NCI-H2171 treated with DMSO at 0.1 percent for 48 hours (cell line): ENCODE measurements around the gene ZBTB33.

Experiments
- DNase-seq: peaks from one replicate; lab custom pipeline; 2025; lab: John Stamatoyannopoulos, UW

ZBTB33 gene

DNA sequence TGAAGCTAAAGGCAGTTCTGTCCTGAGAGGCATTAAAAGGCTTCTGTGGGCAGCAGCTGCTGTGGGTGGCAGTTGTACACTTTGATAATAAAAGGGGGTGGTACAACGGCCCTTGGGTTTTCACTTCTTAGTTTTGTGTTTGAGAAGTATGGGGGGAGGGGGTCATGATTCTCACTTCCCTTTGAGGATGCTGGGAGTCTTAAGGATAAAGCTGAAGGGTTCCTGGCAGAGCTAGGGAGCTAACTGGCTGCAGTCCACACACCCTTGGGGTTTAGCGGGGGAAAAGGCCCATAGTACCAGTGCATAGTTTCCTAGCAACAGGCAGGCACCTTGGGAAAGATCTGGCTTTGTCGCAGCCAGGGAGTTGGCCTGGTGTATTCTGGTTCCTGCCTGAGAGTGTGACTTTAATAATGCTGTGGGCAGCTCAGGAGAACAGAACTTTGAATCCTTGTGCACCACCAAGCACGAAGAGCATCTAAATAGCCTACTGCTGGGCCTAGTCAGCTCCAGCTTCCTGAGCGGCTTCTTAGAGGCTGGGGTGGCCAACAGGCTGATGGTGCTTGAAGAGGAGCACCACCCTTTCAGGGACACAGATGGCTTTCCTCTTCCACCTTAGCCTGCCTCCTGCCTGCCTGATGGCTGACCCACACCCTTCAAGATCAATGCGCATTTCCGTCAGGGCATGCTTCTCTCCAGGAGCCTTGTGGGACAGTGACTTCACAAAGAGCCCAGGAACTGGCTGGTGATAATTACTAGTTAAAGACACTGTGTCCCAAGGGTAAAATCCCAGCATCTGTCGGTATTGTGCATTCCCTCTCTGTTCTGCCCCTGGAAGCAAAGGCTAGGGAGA is 12.5 kb downstream of the ZBTB33 start:
- peak; percentile 24 for DNase-seq

DNA sequence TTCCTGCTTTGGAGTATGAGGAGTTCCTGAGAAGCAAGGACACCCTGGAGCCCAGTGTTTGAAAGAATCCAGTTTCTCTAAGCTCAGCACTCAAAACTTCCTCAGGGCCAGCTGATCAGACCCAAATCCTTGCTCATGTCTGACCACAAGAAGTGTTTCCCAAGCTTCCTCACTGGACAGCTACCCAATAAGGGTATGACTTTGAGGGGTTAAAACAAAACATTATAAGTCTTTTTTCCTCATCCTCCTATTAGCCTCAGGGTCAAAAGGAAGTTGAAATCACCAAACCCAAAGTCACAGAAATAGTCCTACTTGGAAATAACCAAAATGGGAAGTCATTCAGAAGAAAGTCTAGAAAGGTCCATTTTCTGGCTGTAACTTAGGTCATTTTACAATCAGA is 13.7 kb downstream of the ZBTB33 start:
- no peak for DNase-seq

DNA sequence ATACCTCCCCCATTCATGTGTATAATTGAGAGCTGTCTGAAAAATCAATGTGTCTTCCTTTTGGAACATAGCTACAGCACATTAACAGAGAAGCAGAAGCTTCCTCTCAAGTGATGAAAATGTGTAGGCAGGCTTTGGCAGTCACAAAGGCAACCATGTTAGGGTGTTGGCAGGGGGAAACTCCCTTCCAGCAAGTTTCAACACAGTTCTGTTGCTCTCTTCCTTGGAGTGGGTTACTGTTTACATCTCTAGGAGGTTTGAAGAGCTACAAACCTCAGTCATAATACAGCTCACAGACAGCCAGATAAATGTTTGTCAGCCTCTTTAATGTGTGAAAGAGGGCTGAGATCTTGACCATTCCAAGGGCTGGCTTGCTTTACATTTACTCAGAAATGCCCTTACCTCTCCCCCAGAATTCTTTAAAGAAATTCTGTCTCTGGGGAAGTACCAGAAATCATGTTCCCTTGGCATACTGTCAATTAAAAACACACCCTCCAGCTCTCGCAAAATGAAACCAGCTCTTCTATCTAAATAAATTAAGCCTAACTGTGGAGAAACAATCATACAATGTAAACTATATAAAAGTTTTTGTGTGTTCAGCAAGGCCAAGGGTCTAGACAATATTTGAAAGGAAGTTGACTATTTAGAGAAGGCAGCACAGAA is 18.9 kb downstream of the ZBTB33 start:
- DNase-seq = no peak

DNA sequence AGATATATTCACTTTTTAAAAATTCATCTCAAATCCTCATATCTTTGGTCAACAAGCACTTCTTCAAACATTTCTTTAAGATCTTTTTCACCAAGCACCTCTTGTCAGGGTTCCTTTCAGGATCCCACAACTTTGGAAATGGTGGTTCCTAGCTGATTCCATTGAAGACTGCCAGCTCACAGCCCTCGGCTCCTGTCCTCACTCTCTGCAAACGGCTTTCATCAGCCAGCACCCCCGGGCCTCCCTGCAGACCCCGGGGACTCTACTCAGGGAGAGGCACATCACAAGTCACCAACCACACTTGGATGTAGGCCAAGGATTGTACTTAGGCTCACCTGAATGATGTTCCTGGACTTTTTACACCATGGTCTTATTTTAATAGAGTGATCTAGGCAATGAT is 20.0 kb downstream of the ZBTB33 start:
- no peak for DNase-seq

DNA sequence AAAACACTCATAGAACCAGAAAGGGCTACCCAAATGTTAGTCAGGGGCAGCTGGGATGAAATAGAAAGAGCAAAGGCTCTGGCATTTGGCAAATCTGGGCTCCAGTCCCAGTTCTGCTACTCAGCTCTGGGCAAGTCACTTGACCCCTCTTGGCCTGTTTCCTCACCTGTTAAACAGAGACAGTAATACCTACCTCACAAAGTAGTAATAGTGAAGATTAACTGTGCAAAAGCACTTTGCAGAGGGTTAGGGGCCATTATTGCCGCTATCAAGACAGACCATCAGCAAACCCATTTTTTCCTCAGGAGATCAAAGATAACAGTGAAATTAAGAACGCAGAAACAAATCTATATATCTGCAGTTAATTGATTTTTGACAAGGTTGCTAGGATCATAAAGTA is 20.6 kb downstream of the ZBTB33 start:
- DNase-seq = no peak

DNA sequence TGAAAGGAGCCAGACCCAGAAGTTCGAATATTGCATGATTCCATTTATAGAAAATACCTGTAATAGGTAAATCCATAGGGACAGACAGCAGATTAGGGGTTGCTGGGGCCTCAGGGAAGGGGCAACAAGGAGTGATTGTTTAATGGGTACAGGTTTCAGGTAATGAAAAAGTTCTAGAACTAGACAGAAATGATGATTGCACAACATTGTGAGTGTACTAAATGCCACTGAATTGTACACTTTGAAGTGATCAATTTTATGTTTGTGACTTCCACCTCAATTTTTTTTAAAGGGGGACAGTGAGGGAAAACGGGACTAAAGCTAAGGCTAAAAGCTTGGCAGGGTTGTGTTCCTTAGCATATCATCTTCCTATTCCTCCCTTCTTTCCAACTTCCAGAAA is 23.5 kb downstream of the ZBTB33 start:
- DNase-seq = no peak

DNA sequence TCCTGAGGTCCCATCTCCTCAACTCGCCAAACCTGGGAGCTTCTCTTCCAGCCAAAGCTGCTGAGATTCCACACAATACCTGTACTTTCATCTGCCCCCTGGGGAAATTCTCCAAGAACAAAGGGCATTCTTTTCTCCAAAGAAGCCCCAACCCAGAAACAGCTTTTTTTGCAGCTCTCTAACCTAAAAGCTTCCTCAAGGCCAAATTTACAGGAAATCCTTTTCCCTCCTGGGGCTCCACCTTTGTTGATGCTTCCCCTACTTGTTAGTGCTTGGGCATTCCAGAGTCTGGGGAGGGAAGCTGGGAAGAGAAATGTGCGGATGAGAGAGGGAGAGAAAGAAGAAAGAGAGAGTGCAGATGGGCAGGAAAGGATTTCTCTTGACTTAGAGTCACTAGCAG is 24.3 kb downstream of the ZBTB33 start:
- DNase-seq = no peak

DNA sequence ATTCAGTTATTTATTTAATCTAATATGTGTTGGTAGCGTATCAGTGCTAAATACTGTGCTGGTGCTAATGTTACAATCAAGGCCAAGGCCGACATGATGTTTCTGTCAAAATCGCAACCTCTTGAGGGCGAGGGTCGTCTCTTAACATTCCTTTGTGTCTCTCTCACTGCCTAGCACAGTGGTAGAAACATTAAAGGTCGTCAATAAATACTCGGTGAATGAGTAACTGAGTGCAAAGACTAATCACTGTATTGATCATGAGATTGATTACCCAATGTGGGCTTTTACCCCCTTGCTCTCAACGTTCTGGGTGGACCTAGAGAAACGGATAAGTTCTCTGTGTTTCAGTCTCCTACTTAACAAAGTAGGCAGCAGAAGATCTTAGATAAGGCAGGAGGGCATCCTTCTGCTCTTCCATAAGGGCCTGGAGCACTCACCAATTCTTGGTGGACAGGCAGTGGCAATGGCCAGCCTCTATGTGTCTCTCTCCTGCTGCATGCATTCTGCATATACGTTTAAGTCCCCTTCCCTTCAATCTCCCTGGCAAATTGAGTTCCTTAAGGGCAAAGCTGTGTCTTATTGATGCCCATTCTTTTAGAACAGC is 30.5 kb downstream of the ZBTB33 start:
- no peak for DNase-seq

DNA sequence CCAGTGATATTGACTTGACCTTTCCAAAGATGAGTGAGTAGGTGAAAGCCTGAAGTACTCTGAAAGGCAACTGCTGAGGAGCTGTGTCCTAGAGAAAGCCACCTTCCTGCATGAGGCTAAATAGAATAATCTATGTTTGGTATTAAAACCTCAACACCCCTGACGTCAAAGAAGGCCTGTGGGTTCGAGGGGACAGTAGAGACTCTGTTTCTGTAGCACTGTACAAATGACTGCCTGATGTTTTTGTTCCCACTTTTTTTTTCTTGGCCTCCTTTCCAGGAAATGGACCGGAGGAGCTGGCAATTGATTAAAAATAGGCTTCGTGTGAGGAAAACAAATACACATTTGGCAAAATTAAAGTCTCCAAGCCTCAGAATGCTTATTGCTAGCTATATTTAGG is 31.1 kb downstream of the ZBTB33 start:
- DNase-seq = no peak

DNA sequence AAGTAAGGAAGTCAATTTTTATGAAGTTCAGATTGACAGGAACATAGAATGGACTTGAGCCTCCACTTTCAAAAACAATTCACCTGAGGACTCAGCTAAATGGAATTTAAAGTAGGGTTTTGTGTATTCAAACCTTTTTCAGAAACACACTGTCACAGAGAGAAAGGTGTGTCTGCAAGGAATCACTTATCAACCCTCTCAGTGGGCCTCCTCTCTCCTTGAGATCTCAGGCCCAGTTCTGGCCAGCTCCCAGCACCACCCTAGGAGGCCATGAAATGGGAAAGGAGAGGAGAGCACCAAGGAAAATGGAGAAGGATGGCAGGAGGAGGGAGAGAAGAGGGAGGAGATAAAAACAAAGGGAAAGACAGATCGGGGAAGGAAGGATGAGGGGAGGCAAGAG is 32.1 kb downstream of the ZBTB33 start:
- DNase-seq = no peak

DNA sequence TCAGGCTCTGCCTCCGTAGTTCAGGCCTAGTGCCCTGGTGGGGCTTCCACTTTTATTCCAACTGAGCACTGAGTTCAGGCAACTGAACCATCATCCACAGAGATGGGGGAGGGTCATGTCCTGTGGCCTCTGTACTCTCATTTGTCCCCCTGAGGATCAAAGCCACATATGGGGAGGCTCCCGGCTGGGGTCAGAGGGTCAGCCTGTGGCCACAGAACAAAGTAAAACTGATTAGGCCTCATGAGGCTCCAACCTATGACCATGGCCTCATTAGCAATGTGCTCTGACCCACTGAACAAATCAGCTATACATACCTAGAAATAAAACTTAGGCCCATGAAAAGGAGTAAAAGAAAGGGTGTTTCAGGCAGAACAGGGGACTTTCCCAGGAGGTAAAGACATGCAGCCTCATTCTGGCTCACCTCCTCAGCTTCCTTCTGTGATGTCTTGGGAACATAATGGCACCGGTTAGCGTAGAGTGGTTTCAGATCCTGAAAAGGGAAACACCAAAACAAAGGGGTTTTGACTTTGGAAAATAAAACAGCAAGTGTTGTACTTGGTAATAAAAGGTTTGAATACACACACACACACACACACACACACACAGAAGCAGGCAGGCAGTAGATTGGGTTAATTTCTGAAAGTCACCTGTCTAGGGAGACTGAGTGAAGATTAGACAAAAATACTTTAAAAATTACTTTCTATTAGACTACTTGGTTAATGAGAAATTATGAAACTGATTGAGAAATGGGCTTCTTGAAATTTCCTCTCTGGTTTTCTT is 36.3 kb downstream of the ZBTB33 start:
- DNase-seq = no peak

DNA sequence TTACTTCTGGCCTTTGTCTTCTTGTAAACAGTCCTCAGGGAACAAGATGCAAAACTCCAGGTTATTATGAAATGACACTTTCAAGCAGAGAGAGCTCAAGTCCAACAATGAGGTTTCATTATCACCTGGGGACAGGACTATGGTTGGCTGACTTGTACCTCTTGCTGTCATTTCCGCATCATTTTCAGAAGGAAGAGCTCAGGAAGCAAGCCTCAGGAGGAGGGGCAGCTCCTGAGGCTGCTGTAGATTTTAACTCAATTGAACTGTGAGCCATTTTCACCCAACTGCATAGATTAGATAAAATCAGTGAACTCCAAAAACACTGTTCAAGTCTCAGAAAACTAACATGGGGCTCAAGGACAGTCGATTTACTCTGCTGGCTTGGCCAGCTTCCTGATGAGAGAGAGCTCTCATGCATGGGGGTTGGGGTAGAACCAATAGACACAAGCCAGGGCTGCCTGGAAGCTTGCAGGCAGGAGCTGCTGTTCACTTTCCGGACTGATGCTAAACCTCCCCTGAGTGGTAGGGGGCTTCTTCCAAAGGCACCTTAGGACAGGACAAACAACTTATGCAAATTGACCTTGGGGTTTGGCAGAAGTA is 37.0 kb downstream of the ZBTB33 start:
- DNase-seq = no peak

DNA sequence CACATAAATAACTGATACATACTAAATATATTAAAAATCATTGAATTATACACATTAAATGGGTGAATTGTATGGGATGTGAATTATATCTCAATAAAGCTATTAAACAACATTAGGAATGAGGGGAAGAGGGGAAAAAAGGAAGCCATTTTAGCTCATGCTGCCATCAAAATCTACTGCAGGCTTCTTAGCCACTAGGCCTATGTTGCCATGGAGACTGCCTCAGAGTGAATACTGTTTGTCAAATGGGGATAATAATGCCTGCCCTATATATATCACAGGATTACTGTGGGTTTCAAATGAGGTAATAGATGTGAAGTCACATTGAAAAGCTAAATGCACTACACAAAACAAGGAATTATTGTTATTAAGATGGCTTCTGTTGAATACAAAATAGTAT is 39.5 kb downstream of the ZBTB33 start:
- no peak for DNase-seq

DNA sequence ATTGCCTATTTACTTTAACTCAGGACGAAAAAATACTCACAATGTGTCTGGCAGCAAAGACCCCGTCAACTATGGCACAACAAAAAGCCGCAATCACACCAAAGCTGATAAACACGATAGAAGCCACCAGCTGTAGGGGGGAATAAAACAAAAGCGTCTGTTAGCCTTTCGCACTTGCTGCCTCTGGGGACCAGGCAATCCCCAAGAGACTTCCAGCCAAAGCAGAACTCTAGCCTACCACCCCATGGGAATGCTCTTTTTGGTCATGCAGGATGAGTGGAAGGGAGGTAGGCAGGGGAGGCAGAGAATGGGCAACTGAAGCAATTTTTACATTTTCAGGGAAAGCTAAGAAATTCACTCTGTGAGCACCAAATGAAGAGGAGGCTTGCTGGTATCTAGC is 40.6 kb downstream of the ZBTB33 start:
- DNase-seq = peak; percentile 29

DNA sequence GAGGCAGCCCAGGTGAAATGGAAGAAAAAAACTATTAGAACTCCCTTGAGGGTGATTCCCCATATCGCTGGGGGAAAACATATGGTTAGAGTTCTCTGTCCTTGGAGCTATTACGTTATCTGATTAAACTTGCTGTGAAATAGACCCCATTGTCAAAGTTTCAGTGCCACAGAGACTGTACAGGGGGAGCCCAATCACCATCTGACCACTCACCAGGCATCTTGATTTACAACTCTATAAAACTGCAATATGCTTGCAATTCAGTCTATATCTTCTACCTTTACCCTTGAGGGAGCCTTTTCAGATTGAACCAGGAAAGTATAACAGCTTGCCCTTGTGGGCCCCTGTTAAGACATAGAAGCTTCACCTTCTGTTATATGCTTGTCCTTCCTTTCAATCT is 42.4 kb downstream of the ZBTB33 start:
- peak; percentile 65 for DNase-seq

DNA sequence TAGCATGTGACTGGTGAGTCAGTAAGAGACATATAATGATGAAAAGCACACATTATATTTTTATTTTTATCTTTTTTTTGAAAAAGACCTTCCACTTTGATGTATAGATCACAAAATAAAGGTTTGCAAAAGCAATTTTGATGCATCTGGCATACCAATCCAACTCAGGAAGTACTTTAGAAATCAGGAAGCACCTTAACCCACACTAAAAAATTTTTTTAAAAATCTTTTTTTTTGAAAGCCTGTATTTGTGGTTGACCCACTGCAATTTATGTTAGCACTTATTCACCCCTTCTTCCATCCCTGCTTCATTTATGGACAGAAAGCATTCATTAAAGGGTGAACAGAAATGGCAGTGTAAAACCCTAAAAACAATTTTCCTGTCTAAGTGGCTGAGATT is 44.0 kb downstream of the ZBTB33 start:
- DNase-seq = no peak

DNA sequence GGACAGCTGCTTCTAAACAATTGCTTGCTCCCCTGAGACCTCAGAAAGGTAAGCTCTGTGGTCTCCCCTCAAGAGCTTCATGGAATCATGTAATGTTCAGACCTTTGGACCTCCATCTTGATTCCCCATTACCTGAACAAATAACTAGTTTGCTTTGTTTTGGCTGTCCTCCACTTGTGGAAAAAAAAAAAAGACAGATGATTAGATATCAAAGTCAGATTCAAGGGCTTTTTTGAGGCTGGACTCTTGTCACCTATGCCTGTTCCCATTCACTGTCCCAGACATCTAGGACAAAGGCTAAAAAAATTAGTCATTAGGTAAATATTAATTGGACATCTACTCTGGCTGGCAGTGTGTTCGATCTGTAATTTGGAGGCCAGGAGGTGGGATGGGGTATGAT is 47.3 kb downstream of the ZBTB33 start:
- DNase-seq = no peak

DNA sequence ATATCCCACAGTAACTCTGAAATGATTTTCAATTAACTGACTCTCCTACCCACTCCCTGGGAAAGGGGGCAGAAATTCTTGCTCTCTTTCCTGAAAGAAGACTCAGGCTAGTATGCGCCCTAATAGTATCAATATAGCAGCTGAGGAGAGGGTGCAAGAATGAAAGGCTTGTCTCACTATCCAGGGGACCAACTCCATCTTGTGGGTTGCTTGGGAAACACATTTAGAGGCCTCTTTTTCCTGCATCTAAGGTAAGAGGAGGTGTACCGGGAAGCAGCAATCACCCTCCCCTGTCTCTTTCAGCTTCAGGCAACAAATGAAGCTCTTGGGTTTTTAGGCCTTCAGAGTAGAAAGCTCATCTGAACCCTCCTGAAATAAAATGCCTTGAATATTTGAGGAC is 49.3 kb downstream of the ZBTB33 start:
- DNase-seq = no peak

DNA sequence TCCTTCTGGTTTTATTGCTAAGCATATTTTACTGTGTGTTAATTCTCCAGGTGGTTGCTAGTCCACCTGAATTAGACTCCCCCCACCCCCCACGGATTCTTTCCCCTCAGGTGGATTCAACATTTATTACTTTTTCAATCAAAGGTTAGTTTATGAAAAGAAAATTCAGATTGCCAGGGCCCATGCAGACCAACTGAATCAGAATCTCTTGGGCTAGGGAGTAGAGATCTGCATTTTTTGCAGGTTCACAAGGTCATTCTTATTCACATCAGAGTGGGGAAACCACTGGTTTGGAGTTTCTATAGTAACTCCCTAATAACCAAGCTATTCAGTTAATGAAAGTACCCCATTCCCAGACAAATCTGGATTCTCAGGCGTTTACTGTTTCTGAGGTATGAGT is 50.9 kb downstream of the ZBTB33 start:
- DNase-seq = no peak

DNA sequence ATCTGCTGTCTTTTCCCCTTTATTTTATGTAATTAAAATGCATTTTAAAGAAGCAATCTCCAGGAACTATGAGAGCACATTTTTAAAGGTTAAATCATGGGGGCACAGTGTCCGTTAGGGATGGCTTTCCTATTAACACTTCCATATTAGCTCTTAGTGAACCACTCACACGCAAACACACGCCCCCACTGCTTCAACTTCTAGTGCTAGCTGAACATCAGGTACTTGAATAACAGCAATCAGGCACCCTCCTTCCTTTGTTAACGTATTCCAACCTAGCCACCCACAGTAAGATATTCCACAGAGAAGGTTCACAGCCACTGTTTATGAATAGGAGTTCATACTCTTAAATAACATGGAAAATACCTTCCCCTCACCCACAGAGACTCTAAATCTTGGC is 51.3 kb downstream of the ZBTB33 start:
- DNase-seq = no peak

DNA sequence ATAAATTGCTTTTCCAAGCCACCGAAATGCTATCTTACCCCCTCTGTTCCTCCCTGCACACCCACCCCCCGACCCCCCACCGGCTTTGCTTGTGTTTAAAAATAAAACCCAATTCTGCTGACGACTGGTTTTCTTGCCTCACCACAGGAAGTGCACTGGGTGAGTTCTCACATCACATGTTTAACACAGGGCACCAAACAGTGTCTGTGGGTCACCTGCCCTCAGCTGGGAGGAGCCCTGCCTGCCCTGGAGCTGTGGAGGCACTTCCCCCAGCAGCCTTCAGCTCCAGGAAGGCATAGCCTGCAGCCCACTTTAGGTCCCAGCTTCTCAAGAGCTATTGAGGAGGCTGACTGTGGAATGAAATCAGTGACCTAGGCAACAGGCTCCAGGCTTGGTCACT is 51.8 kb downstream of the ZBTB33 start:
- no peak for DNase-seq

DNA sequence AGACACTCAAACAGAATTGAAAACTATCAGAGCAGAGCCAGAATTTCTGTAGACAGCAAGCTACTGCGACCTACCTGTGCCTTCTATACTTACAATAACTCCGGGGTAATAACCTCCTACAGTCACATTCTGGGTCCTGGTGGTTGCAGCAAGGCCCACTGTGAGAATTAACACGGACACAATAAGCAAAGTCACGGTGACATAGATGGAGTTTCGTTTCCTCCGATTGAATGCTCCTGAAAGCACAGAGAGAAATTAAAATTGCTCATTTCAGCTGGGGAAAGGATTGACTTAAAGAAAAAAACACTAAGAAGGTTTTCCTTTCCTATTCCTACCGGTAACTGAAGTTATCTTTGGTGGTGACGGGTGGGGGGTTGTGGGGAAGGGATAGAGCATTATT is 53.6 kb downstream of the ZBTB33 start:
- DNase-seq = no peak
